A549 (cell line): Measurements from ENCODE around the gene KTN1. TPM values are rescaled to one million over a fixed set of nuclear protein-coding genes. Genes with fewer than 3 reads are reported as not detected.

ENCODE experiments used
- ATAC-seq, 2 experiments: fragments of 200-7000 bp in 1 of 2; fragments of >200 bp in 1 of 2; cut with Nextera tagmentation in 1 of 2; cut with Tn5 transposase in 1 of 2; 3 replicates each; pipeline versions ENCODE4 v1.8.0 to v1.9.1; 2018 to 2020; ENCODE audit warnings: mild to moderate bottlenecking in 1 of 2, moderate library complexity in 1 of 2
- CTCF ChIA-PET: fragments of 300-600 bp; sonication (Branson Sonifier 250); formaldehyde crosslinking; extraction: SDS; loops from one replicate; lab custom pipeline; 2021; ENCODE audit warnings: antibody characterized with exemption, inconsistent platforms; lab: Yijun Ruan, JAX
- POLR2A ChIA-PET: fragments of 350-600 bp; formaldehyde crosslinking; extraction: SDS; loops from one replicate; lab custom pipeline; 2021; ENCODE audit warnings: antibody characterized with exemption, inconsistent platforms; lab: Yijun Ruan, JAX
- DNase-seq, 2 experiments: peaks; one replicate each; pipeline versions ENCODE4 v3.0.0 to v3.0.0-alpha.2; 2011 to 2016; ENCODE audit warnings: low read depth in 1 of 2, low spot score in 1 of 2
- FAIRE-seq: peaks from 2 replicates; lab custom pipeline; 2011; peaks lifted over from hg19 to GRCh38; lab: Jason Lieb, UNC
- H3K27ac ChIP-seq, 2 experiments: fragments of >200 bp; sonication (Bioruptor Twin); formaldehyde crosslinking; 3 replicates each; pipeline ENCODE4 v1.5.1; 2016 to 2017
- H3K4me1 ChIP-seq: fragments of >200 bp; sonication (Bioruptor Twin); formaldehyde crosslinking; 3 replicates; pipeline ENCODE4 v1.6.1; 2016
- H3K4me2 ChIP-seq: fragments of >200 bp; sonication (Bioruptor Twin); formaldehyde crosslinking; 3 replicates; pipeline ENCODE4 v1.6.1; 2016
- H3K4me3 ChIP-seq: fragments of >200 bp; sonication (Bioruptor Twin); formaldehyde crosslinking; 3 replicates; pipeline ENCODE4 v1.5.1; 2016
- H3K9me3 ChIP-seq: fragments of >200 bp; sonication (Bioruptor Twin); formaldehyde crosslinking; 3 replicates; pipeline ENCODE4 v1.6.1; 2016
- BHLHE40 ChIP-seq: IDR thresholded peaks from 2 replicates; pipeline ENCODE4 v1.6.1; 2012; ENCODE audit warnings: low read depth, low read length, inconsistent platforms
- CBX8 ChIP-seq: fragments of 200-600 bp; sonication (generic); IDR thresholded peaks from 2 replicates; pipeline ENCODE4 v1.6.1; 2016
- CEBPB ChIP-seq, 2 experiments: fragments of >200 bp in 1 of 2; sonication (Bioruptor Twin) in 1 of 2; formaldehyde crosslinking in 1 of 2; IDR thresholded peaks; 2 replicates each; pipeline ENCODE4 v1.6.1; 2012 to 2016
- CHD4 ChIP-seq: fragments of 200-600 bp; sonication (generic); IDR thresholded peaks from 2 replicates; pipeline ENCODE4 v1.6.1; 2016; ENCODE audit warnings: antibody characterized with exemption, mild to moderate bottlenecking, borderline replicate concordance
- EHMT2 ChIP-seq: fragments of 200-600 bp; sonication (generic); IDR thresholded peaks from 2 replicates; pipeline ENCODE4 v1.6.1; 2016; ENCODE audit warnings: antibody characterized with exemption, low read depth, mild to moderate bottlenecking, moderate library complexity
- ESRRA ChIP-seq: fragments of 150-350 bp; IDR thresholded peaks from 2 replicates; pipeline ENCODE4 v1.6.1; 2014; ENCODE audit warnings: mild to moderate bottlenecking, low read length, borderline replicate concordance
- FOSL2 ChIP-seq, 2 experiments: fragments of 450-650 bp in 1 of 2; fragments of >200 bp in 1 of 2; sonication (Bioruptor Twin) in 1 of 2; formaldehyde crosslinking; IDR thresholded peaks; 2 replicates each; pipeline versions ENCODE4 v1.5.0 to v1.6.1; 2016 to 2020; ENCODE audit warnings: mild to moderate bottlenecking in 1 of 2, moderate library complexity in 1 of 2
- FOXS1 ChIP-seq: fragments of 250-450 bp; sonication (Bioruptor Pico); IDR thresholded peaks from 2 replicates; pipeline ENCODE4 v1.5.0; 2020; ENCODE audit warnings: mild to moderate bottlenecking, moderate library complexity
- HMGXB4 ChIP-seq: fragments of 250-450 bp; sonication (Bioruptor Pico); IDR thresholded peaks from 2 replicates; pipeline ENCODE4 v1.5.0; 2021; ENCODE audit warnings: mild to moderate bottlenecking, moderate library complexity, borderline replicate concordance
- HOXB13 ChIP-seq: fragments of 250-450 bp; sonication (Bioruptor Pico); IDR thresholded peaks from 2 replicates; pipeline ENCODE4 v1.5.0; 2020; ENCODE audit warnings: low read depth, mild to moderate bottlenecking, moderate library complexity
- KDM1A ChIP-seq: fragments of 200-600 bp; sonication (generic); IDR thresholded peaks from 2 replicates; pipeline ENCODE4 v1.6.1; 2016; ENCODE audit warnings: low read depth, mild to moderate bottlenecking
- MAFK ChIP-seq: fragments of 450-650 bp; IDR thresholded peaks from 2 replicates; pipeline ENCODE4 v1.6.1; 2014; ENCODE audit not compliant: partially characterized antibody
- MAZ ChIP-seq: fragments of 150-350 bp; IDR thresholded peaks from 2 replicates; pipeline ENCODE4 v1.6.1; 2014; ENCODE audit warnings: antibody characterized with exemption, low read depth, low read length, borderline replicate concordance
- NFE2L2 ChIP-seq: fragments of 150-350 bp; conservative IDR thresholded peaks from 2 replicates; pipeline ENCODE4 v1.6.1; 2014; ENCODE audit warnings: low read length
- NR3C1 ChIP-seq: fragments of >200 bp; sonication (Bioruptor Twin); formaldehyde crosslinking; IDR thresholded peaks from 3 replicates; pipeline ENCODE4 v1.6.1; 2017
- POLR2AphosphoS2 ChIP-seq: conservative IDR thresholded peaks from 2 replicates; pipeline ENCODE4 v1.6.1; 2012; ENCODE audit warnings: low read length, improper control_type of control experiment, inconsistent platforms
- RAD21 ChIP-seq, 2 experiments: fragments of >200 bp in 1 of 2; sonication (Bioruptor Twin) in 1 of 2; formaldehyde crosslinking in 1 of 2; IDR thresholded peaks in 1 of 2; conservative IDR thresholded peaks in 1 of 2; 2 replicates in 1 of 2; 3 replicates in 1 of 2; pipeline ENCODE4 v1.6.1; 2012 to 2018; ENCODE audit warnings: inconsistent platforms in 1 of 2
- RCOR1 ChIP-seq: fragments of 150-350 bp; IDR thresholded peaks from 2 replicates; pipeline ENCODE4 v1.6.1; 2014; ENCODE audit warnings: antibody characterized with exemption, low read length, low read depth
- RNF2 ChIP-seq: fragments of 200-600 bp; sonication (generic); IDR thresholded peaks from 2 replicates; pipeline ENCODE4 v1.6.1; 2016; ENCODE audit warnings: low read depth, mild to moderate bottlenecking, antibody characterized with exemption, moderate library complexity, borderline replicate concordance
- USF2 ChIP-seq: fragments of 450-650 bp; IDR thresholded peaks from 2 replicates; pipeline ENCODE4 v1.6.1; 2014; ENCODE audit warnings: antibody characterized with exemption
- ZC3H11A ChIP-seq: fragments of 450-650 bp; IDR thresholded peaks from 2 replicates; pipeline ENCODE4 v1.6.1; 2014; ENCODE audit warnings: antibody characterized with exemption, mild to moderate bottlenecking
- ZNF302 ChIP-seq: fragments of 250-450 bp; sonication (Bioruptor Pico); IDR thresholded peaks from 2 replicates; pipeline ENCODE4 v1.9.0; 2021; ENCODE audit warnings: inconsistent platforms, mild to moderate bottlenecking, moderate library complexity
- ZSCAN20 ChIP-seq: fragments of 250-450 bp; sonication (Bioruptor Pico); IDR thresholded peaks from 2 replicates; pipeline ENCODE4 v1.8.0; 2022; ENCODE audit warnings: mild to moderate bottlenecking, moderate library complexity
- WGBS: methylation state at CpG from one replicate; pipeline ENCODE4 v1.1.6; 2017; ENCODE audit errors: missing lambda C conversion rate; 5-methylcytosine and 5-hydroxymethylcytosine counted together
- polyA plus RNA-seq, 4 experiments: library from polyadenylated mRNA; depleted of rRNA in 3 of 4; stranded (reverse); fragments of >200 nt; fragmentation: RNase III in 1 of 4; extraction: RNeasy Plus Mini Kit Qiagen cat#74134 plus additional on column Dnase treatment in 1 of 4; gene quantifications; 2 replicates in 3 of 4; 3 replicates in 1 of 4; pipeline ENCODE4 v1.2.3, GENCODE V29; 2011 to 2017
- TF ChIP-seq, protein P1 (sequence below): fragments of 250-450 bp; sonication (Bioruptor Pico); IDR thresholded peaks from 2 replicates; pipeline ENCODE4 v1.5.0; 2020; ENCODE audit warnings: low read depth, mild to moderate bottlenecking, moderate library complexity
- TF ChIP-seq, protein P2 (sequence below): IDR thresholded peaks from 2 replicates; pipeline ENCODE4 v1.6.1; 2012

The KTN1 gene
- polyA plus RNA-seq, 2 of the 4 experiments (the other 2 are of a cell fraction): 153 to 233 TPM

DNA sequence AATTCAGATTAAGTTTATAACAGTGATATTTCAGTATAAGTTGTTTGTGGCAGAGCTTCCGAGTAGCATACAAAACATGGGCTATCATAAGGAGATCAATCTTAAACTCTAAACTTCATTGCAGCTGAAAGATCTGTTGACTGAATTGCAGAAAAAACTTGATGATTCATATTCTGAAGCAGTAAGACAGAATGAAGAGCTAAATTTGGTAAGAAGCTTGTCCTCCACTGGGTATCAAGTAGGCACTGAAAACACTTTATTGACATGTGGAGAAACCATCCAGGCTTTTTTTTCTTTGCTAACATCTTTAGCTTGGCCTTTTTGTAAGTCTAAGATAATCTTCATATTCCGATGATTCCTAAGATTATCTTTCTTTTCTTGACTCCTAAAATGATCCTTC, 93.0 kb downstream of the KTN1 start:
- WGBS: 94% methylated on average over 2 of the region's 2 CpGs
- peaks cover 33% of the 10 kb centered on the region; the same call in 2 of the 3 replicates for H3K4me1 ChIP-seq
- ChIA-PET CTCF (interaction anchor here (0.6 to 1.5 kb wide), 6 partner anchors 9 to 750 kb away, joined by 3 to 4 read pairs (median 3); no protein-coding TSS in a partner anchor), POLR2A (interaction anchor here (0.6 kb wide), 1 partner anchor 83 kb away, joined by 5 read pairs; no protein-coding TSS in a partner anchor)
- H3K4me2 ChIP-seq: no peak overlapping the region
- no peak for ATAC-seq
- no peak overlapping the region for H3K4me3 ChIP-seq
- no peaks in the 10 kb centered on the region for H3K9me3 ChIP-seq
- FAIRE-seq: no peak
- DNase-seq: no peak
- no peak overlapping the region for H3K27ac ChIP-seq
- TF ChIP-seq RCOR1: no peak
- no peak for TF ChIP-seq FOXS1
- no peak for TF ChIP-seq EHMT2
- no peak for TF ChIP-seq CBX8
- no peak for TF ChIP-seq HOXB13 (CRISPR knock-in tag)

DNA sequence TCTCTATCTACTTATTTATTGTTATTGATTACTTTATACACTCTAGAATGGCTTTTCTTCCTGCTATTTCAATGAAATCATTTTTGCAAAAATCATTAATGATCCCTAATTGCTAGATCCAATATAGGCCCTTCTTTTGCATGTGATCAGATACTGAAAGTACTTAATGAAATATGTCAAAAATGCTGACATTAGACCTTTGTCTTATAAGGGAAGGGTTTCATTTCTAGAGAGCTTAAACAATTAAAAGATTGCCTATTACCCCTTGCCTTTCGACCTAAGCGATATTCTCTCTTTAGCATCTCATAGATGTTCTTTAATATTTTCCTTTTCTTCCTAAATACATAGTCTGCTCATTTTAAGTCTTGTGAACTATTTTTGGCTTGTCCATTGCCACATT, 101.1 kb downstream of the KTN1 start:
- no peak for FAIRE-seq
- CTCF ChIA-PET: interaction anchor here (1.2 to 1.5 kb wide), 2 partner anchors 26 to 235 kb away, joined by 3 read pairs; no protein-coding TSS in a partner anchor
- H3K27ac ChIP-seq: no peak overlapping the region

DNA sequence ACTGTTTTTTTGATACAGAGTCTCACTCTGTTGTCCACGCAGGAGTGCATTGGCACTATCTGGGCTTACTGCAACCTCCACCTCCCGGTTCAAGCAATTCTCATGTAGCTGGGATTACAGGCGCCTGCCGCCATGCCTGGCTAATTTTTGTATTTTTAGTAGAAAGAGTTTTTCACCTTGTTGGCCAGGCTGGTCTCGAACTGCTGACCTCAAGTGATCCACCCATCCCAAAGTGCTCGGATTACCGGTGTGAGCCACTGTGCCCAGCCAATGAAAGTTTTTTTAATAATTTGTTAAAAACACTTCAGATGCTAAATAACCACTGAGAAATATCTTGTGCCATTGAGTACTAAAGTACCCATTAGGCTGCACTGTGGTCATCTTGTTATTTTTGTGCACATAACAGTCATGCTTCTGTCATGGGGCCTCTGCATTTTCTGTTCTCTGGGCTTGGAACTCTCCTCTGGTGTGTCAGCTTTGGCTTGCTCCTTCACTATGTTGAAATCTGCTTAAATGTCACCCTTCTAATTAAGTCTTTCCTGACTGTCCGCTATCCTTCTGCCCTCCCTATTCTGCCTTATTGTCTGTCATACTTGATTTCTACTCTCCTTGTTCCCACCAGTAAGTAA, 105.1 kb downstream of the KTN1 start:
- POLR2A ChIA-PET: no interaction called here
- 94% methylated on average over 8 of the region's 8 CpGs for WGBS

More for the DNA sequence above, 101.1 kb downstream of the KTN1 start:
- POLR2A ChIA-PET: no interaction called here
- 84% methylated on average over 2 of the region's 2 CpGs for WGBS
- ATAC-seq (no peak), DNase-seq (no peak)
- no peak overlapping the region for H3K4me3 ChIP-seq
- TF ChIP-seq RAD21 (conservative IDR thresholded peaks at IDR 0.05 in 1 of 2, IDR thresholded peaks at IDR 0.05 in 1 of 2): no peak
- TF ChIP-seq ZSCAN20 (CRISPR knock-in tag): no peak
- peak; percentile 52 for TF ChIP-seq MAFK
- TF ChIP-seq ESRRA: no peak
- no peak for TF ChIP-seq CHD4
- TF ChIP-seq, protein P1, sequence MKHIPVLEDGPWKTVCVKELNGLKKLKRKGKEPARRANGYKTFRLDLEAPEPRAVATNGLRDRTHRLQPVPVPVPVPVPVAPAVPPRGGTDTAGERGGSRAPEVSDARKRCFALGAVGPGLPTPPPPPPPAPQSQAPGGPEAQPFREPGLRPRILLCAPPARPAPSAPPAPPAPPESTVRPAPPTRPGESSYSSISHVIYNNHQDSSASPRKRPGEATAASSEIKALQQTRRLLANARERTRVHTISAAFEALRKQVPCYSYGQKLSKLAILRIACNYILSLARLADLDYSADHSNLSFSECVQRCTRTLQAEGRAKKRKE (CRISPR knock-in tag): no peak
- TF ChIP-seq FOSL2 (IDR thresholded peaks at IDR 0.05): no peak
- no peak for TF ChIP-seq FOSL2 (CRISPR knock-in tag; IDR thresholded peaks at IDR 0.05)
- TF ChIP-seq ZNF302: no peak
- H3K9me3 ChIP-seq: no peaks in the 10 kb centered on the region
- H3K4me2 ChIP-seq: no peak overlapping the region
- H3K4me1 ChIP-seq: no peaks in the 10 kb centered on the region

GRCh38 chr14:55686713-55687112, 106.7 kb downstream of the KTN1 start:
- no peak for FAIRE-seq
- DNase-seq: no peak
- 85% methylated on average over 7 of the region's 7 CpGs for WGBS
- POLR2A ChIA-PET: no interaction called here
- no peak for TF ChIP-seq RNF2
- TF ChIP-seq BHLHE40: no peak
- no peak for TF ChIP-seq ZC3H11A
- TF ChIP-seq CEBPB (IDR thresholded peaks at IDR 0.05): no peak
- TF ChIP-seq NR3C1: no peak
- TF ChIP-seq USF2: no peak
- TF ChIP-seq HMGXB4: no peak
- TF ChIP-seq, protein P2, sequence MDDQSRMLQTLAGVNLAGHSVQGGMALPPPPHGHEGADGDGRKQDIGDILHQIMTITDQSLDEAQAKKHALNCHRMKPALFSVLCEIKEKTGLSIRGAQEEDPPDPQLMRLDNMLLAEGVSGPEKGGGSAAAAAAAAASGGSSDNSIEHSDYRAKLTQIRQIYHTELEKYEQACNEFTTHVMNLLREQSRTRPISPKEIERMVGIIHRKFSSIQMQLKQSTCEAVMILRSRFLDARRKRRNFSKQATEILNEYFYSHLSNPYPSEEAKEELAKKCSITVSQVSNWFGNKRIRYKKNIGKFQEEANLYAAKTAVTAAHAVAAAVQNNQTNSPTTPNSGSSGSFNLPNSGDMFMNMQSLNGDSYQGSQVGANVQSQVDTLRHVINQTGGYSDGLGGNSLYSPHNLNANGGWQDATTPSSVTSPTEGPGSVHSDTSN: no peak
- Histone ChIP-seq H3K27ac (no peak overlapping the region), H3K9me3 (no peaks in the 10 kb centered on the region), H3K4me1 (peaks cover 11% of the 10 kb centered on the region; the same call in 2 of the 3 replicates), H3K4me3 (no peak overlapping the region), H3K4me2 (no peak overlapping the region)
- CTCF ChIA-PET: interaction anchor here (1.1 to 2.2 kb wide), 2 partner anchors 9 to 10 kb away, joined by 5 to 6 read pairs; no protein-coding TSS in a partner anchor
- peak in 1 of 2 experiments; percentile 27; a peak in 3 of 6 replicates for ATAC-seq

More for the DNA sequence above, 105.1 kb downstream of the KTN1 start:
- no peak for ATAC-seq
- CTCF ChIA-PET: interaction anchor here (1.0 kb wide), 1 partner anchor 12 kb away, joined by 3 read pairs; no protein-coding TSS in a partner anchor
- Histone ChIP-seq H3K4me2 (no peak overlapping the region), H3K4me3 (no peak overlapping the region), H3K4me1 (peaks cover 6% of the 10 kb centered on the region; the same call in 2 of the 3 replicates), H3K9me3 (no peaks in the 10 kb centered on the region), H3K27ac (no peak overlapping the region)
- DNase-seq: no peak
- no peak for FAIRE-seq
- TF ChIP-seq NFE2L2 (no peak), KDM1A (no peak), POLR2AphosphoS2 (no peak), MAZ (no peak), ESRRA (no peak), CEBPB (IDR thresholded peaks at IDR 0.05) (no peak), FOXS1 (no peak), NR3C1 (no peak)
